HG03108 (cell line): ENCODE measurements around the gene SLC25A17.
"Not testable (repeated sequence)": the region's sequence is repeated elsewhere in the genome, so short reads cannot be mapped to it uniquely, and the experiment has no call there.

ENCODE experiments used
- ATAC-seq: cut with Tn5 transposase; IDR thresholded peaks from one replicate; pipeline ENCODE4 v1.9.1; 2021; ENCODE audit warnings: moderate library complexity; ENCODE audit not compliant: unreplicated experiment

Gene SLC25A17

DNA sequence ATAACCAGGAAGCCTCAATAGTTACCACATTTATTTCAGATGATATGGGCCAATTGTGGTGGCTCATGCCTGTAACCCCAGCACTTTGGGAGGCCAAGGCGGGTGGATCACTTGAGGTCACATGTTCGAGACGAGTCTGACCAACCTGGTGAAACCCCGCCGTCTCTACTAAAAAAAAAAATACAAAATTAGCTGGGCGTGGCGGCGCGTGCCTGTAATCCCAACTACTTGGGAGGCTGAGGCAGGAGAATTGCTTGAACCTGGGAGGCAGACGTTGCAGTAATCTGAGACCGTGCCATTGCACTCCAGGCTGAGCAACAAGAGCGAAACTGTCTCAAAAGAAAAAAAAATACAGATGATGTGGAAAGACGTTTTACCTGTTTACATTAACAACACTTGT is 60.3 kb downstream of the SLC25A17 start:
- not testable (repeated sequence) for ATAC-seq

DNA sequence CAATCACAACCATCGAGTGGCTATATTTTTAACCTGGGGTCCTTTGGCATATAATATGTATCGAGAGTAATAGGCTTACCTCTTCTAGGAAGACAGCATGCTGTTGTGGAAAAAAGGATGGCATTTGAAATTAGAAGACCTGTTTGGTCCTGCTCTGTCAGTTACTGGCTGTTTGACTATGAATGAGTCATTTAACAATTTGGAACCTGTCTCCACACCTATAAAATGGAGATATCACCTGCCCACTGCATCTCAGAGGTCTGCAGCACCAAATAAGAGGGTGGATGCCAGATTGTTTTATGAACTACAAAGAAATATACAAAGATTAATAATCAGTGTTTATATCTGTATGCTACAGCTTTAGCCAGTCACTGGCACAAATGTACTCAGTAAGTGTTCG is 60.8 kb downstream of the SLC25A17 start:
- no peak for ATAC-seq

GRCh38 chr22:40757071-40757470 is 62.1 kb downstream of the SLC25A17 start:
- ATAC-seq: no peak

GRCh38 chr22:40753114-40753513 is 66.0 kb downstream of the SLC25A17 start:
- no peak for ATAC-seq

DNA sequence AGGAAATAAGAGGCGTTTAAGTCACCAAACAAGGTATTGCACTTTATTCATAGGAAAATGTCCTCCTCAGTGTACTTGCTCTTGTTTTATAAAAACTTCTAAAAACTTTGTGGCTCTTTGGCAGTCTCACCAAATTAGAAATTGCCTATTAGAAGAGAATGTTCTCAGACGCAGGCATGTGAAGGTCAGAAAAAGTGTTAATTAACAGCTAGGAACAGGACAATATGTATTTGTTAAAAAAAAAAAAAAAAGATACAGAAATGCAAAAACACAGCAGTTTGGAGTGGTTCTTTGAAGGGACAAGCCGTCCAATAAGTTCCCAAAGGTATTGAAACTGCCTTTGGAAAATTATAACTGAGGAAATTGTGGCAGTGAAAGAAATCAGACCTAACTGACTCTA is 67.9 kb downstream of the SLC25A17 start:
- ATAC-seq: no peak

GRCh38 chr22:40749829-40750228 is 69.3 kb downstream of the SLC25A17 start:
- no peak for ATAC-seq

GRCh38 chr22:40748388-40749355 is 70.5 kb downstream of the SLC25A17 start:
- no peak for ATAC-seq

- no peak for ATAC-seq
Measured at GRCh38 chr22:40747361-40747760, 71.8 kb downstream of the SLC25A17 start.

- ATAC-seq: no peak
Measured at GRCh38 chr22:40746428-40747220, 72.5 kb downstream of the SLC25A17 start.

DNA sequence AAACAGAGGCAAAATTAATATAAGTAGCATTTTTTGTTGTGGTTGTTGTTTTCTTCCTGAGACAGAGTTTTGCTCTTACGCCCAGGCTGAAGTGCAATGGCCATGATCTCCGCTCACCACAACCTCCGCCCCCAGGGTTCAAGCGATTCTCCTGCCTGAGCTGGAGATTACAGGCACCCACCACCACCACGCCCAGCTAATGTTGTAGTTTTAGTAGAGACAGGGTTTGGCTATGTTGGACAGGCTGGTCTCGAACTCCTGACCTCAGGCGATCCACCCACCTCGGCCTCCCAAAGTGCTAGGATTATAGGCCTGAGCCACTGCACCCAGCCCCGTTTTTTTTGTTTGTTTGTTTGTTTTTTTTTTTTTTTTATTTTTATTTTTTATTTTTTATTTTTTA is 75.4 kb downstream of the SLC25A17 start:
- no peak for ATAC-seq

- no peak for ATAC-seq
Measured at GRCh38 chr22:40741116-40741515, 78.0 kb downstream of the SLC25A17 start.

DNA sequence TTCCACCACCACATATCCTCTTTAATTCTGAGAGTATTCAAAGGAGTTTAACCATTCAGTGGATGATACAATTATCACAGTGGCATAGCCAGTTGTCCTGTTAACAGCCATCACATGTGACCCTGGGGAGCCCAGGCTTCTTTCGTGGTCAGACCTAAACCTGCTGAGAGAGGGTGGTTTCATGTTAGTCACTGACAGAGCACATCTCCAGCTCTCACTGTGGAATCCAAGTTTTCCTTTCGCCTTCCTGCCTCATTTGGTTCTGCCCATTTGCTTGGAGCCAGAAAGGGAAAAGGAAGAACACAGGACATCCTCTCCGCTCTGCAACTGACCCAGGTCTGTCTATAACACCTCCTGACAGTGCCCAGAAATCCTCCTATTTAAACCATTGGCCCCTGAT is 79.4 kb downstream of the SLC25A17 start:
- ATAC-seq: no peak

DNA sequence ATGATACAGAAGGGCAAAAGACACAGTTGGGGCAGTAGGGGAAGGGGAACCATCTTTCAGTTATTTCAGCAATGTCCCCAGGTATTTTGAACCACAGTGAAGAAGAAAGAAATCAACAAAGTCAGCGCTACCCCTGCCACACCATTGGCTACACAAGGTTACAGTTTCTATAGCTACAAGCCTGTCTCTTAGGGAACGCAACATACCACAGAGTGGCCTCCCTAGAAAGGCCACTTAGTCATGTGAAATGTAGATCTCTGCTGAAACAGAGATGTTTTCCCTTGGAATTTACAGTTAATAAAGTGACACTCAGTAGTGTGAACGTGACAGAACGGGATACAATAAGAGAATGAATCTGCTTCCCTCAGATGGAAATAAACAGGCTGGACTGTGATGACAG is 85.2 kb downstream of the SLC25A17 start:
- no peak for ATAC-seq

GRCh38 chr22:40732999-40733292 is 86.2 kb downstream of the SLC25A17 start:
- no peak for ATAC-seq

GRCh38 chr22:40729284-40729683 is 89.9 kb downstream of the SLC25A17 start:
- no peak for ATAC-seq

DNA sequence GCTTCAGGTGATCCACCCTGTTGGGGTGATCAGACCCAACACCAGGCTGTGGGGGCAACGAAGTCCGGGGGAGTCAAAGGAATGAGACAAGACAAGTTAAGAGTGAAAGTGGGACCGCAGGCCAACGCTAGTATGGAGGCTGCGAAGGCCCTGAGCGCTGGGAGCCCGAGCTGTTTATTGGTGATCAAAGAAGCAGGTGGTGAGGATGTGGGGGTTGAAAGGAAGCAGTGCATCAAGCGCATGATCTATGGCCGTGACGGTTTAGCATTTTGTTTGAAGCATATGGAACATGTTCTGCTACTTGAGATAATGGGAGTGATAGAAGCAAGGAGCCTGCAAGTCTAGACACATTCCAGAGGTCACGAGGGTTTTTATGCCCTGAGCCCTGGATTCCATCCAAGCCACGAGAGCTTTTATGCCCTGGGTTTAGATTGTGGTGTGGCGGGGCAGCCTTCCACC is 90.4 kb downstream of the SLC25A17 start:
- no peak for ATAC-seq

- ATAC-seq: no peak
Measured at GRCh38 chr22:40727964-40728615, 91.1 kb downstream of the SLC25A17 start.

GRCh38 chr22:40727070-40727963 is 91.8 kb downstream of the SLC25A17 start:
- no peak for ATAC-seq

DNA sequence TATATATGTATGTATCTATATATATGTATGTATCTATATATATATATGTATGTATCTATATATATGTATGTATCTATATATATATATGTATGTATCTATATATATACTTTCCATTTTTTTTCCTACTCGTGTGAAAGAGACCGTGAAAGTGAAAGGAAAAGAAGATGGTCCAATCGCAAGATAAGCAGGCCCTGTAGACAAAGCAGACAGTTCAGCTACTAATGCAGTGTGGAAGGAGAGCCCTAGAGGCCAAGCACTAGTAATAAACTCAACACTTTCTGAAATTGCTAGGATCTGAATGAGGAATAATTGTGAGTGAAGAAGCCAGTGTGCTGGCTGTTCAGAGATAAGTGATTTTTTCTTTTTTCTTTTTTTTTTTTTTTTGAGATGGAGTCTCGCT is 92.6 kb downstream of the SLC25A17 start:
- ATAC-seq: no peak

- ATAC-seq: no peak
Measured at GRCh38 chr22:40723396-40723933, 95.7 kb downstream of the SLC25A17 start.
